Measurements from ENCODE around the gene PHLDA3.
"Not testable (repeated sequence)": the region's sequence is repeated elsewhere in the genome, so short reads cannot be mapped to it uniquely, and the experiment has no call there.

PHLDA3 gene

DNA sequence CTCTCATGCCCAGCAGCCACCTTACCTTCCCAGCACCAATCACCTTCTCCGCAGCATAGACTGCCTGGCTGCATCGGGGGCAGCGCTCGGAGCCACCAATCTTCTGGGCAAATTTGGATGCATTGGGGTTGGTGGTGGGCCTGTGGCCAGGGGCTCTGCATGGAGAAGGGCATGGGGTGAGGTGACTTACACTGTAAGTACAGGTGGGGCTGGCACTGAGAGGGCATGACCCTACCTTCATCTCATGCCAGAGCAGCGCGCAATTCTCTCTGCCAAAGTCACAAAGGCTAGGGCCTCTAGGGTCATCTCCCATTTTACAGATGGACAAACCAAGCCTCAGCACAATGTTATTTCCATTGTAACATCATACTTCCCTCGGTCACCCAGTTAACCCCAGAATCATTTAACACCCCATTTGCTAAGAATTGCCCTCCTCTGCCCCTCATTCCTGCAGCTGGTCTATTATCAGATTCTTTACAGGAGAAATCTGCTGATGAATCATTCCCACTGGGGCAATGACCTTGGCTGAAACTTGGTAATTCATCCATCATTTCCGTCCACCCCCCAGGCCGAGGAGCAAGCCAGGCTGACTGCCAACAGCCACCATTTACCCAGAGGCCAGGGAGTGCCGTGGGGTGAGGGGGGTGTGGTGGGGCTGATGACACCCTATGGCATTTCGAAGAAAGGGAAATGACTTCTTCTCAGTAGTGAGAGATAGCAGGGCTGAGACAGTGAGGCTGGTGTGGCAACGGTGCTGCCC, 20.0 kb upstream of the PHLDA3 start:
- peak in 13 of 56 donors; percentile 16 to 61 (median 36) for DNase-seq

DNA sequence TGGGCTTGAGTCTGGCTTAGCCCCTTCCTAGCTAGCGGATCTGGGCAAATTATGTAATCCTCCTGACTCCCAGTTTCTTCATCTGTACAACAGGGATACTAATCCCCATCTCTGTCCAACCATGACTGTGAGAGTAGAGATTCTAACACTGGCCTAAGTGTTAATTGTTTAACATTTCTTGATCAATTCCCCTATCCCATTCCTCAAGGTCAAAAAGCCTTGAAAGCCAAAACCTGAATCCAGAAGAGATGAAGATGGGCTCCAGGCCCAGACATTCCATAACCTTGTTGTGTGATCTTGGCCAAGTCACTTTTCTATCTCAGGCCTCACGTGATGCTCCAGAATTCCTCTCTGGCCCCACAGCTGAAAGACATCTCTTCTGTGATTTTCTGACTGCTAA, 18.8 kb upstream of the PHLDA3 start:
- DNase-seq: no peak

DNA sequence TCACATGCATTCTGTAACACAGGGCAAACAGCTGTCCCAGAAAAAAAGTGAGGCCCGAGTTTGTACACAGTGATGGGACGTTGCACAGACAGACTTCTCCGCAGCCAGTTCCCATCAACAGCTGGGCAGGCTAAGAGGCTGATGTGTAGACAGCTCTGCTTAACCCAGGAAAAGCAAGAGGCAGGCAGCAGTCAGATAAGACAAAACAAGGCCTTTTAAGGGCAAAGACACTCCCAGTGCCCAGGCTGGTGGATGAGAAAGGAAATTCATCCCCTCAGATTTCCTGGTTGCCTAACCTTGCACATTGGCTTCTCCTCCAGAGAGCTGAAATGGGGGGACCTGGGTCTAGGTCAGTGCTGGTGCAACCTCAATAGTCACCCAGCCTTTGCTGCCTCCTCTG, 17.2 kb upstream of the PHLDA3 start:
- DNase-seq: no peak

DNA sequence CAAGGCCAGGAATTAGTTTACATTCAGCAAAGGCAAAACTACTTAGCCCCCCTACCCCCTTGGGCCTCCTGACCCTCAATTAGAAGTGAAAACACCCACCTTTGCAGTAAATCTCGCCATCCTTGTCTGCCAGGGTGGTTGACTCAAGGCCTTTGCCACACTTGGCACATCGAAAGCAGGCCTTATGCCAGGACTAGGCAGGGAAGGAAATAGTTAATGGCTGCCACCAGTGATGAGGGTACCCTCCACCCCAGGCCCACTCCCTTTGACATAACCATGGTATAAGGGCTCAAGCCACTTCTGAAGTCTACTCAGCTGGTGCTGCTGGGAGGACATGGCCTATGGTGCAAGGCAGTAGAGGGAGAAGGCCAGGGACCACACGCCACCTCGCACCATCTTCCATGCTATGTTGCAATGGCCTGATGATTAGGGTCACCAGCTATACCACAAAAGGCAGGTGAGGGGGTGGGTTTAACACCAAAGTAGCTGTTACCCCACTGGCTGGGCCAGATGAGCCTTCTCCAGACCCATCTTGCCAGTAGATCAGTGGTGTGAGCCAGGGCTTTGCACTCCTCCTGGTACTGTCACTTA, 16.3 kb upstream of the PHLDA3 start:
- DNase-seq: no peak

DNA sequence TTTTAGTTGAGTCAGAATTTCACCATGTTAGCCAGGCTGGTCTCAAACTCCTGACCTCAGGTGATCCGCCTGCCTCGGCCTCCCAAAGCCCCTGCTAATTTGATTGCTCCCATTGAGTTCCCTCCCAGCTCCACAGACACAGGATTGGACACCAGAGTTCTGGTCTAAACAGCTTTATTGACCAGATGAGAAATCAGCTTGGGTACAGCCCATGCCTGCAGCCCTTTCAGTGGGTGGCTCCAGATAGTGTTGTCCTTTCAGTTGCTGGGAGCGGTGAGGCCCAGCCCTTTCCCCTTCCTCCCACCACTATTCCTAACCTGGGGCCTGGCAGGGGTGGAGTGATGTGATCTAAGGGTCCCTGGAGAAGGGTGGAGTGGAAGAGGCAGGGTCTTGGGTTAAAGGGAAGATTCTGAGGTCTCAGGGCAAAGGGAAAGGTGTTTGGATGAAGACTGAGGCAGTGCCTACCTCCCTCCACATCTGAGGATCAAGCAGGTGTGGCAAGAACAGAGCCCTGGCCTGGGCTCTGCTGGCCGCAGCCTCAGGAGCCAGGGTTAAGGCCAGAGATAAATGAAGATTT, 14.5 kb upstream of the PHLDA3 start:
- no peak for DNase-seq

DNA sequence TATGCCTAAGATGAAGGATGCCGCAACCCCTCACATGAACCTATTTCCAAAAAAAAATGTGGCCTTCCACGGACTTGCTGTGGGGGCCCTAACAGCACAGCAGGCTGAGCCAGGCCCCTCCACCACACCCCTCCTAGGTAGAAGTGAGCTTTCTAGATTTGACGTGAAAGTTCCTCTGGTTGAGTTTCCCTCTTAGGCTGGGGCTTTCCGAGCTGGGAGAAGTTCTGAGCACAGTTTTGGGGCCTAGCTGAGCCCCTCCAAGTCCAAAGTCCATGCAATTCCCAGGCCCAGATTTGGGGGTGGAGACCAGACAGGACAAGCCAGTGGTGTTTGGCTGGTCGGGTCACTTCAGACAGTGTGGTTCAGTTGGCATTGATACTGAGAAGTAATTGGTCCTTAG, 13.8 kb upstream of the PHLDA3 start:
- DNase-seq: no peak

DNA sequence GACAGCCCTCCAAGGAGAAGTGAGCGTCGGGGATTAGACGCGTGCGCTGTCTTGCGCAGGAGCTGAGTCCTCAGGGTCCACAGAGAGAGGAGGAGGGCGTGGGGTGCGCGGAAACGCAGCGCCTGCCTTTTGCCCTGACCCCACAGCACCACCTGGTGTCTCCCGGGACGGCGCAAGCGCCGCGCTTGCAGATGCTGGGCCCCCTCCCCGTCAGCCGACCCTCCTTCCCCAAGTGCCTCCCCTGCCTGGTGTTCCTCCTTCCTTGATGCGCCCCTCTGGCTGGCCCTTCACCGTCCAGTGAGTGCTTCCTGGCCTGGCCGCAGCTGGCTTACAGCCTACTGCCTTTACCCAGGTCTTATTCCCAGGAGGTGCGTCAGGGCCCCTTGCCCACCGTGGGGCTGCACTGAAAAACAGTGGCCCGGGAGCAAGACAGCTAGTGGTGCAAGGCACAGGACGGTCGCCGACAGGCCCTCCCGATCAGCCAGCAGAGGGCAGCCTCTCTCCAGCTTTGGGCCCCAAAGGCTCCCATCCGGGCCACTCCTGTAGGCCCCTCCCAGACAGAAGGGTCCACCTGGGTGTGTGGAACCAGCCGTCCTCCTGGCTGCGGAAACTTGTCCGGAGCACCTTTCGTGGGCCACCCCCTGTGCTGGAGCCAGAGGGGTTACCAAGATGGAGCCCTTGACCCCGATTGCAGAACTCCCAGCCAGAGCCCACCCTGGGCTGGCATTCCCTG, 12.9 kb upstream of the PHLDA3 start:
- DNase-seq: peak in 55 of 56 donors; percentile 38 to 90 (median 74)

DNA sequence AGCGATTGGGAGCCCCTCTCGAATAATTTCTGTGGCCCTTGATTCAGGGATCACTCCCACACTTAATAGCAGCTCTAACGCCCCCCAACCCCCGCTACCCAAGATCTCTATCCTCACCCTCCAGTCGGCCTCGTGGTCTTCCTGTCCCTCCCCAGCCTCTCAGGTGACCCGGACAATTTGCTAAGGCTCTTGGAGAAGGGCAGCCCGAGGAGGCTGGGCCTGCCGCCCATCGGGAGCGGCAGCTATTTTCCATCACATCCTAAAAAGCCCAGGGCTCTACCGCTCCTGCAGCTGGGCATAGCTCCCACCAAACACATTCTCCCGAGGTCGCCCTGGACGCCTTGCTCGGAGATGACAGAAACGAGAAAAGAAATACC, 12.0 kb upstream of the PHLDA3 start:
- DNase-seq: peak in 2 of 56 donors; percentile 39 to 52

DNA sequence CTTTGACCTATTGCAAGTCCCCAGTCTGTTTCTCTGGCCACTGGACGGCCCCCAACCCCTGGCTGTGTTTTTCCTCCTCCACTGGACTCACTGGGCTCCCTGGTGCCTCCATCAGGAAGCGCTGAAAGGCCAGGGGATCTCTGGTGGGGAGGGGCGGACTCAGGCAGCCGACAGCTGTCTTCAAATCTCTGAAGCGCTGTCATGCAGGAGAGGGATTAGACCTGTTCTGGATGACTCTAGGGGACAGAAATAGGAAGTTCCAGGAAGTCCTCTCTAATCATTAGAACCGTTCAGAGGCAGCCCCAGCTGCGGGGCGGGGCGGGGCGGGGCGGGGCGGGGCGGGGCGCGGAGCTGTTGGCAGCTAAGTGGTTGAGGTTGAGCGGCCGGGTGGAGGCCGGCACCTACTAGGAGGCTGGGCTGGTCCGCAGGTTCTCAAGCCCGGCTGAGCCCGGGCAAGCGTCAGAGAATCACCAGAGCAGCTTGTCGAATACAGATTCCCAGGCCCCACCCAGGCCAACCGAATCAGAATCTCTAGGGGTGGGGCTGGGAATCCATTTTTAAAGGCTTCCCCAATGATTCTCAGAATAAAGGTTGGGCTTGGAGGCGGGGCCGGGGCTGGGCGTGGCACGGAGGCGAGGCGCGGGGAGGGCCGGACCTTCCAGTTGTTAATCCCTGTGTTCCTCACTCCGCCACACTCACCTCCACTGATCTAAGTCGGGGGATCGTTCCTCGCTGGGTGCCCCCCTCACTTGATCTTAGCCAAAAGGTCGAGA, 11.4 kb upstream of the PHLDA3 start:
- DNase-seq: peak in 19 of 56 donors; percentile 21 to 73 (median 44)

DNA sequence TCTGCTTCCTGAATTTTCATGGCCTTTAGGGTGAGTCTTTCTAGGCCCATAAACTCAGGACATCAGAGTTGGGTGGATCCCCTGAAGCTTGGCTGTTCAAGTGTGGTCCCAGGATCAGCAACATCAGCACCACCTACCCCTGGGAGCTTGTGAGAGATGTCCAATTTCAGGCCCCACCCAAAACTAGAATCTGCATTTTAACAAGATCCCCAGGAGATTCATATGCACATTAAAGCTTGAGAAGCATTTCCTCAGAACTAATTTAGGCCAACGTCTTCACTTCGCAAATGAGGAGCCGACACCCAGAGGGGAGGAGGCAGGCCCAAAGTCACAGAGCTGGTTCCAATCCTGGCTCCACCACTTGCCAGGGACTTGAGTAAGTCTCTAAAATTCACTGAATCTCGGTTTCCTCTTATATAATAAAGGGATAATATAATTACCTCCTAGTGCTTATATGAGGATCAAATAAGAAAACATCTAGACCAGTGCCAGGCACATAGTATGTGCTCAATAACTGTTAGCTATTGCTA, 10.3 kb upstream of the PHLDA3 start:
- no peak for DNase-seq

DNA sequence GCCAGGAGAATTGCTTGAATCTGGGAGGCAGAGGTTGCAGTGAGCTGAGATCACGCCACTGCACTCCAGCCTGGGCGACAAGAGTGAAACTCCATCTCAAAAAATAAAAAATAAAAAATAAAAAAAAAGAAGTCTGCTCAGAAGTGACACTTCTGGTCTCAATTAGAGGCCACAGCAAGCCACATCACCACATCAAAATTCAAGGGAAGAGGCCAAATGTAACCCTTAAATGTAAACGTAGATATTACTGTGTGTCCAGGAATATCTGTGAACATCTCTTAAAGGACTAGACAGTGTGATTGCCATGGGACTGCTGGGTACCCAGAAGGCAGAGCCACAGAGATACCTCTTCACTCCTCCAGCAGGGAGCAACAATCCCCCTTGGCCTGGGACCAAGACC, 9.7 kb upstream of the PHLDA3 start:
- not testable (repeated sequence) for DNase-seq

DNA sequence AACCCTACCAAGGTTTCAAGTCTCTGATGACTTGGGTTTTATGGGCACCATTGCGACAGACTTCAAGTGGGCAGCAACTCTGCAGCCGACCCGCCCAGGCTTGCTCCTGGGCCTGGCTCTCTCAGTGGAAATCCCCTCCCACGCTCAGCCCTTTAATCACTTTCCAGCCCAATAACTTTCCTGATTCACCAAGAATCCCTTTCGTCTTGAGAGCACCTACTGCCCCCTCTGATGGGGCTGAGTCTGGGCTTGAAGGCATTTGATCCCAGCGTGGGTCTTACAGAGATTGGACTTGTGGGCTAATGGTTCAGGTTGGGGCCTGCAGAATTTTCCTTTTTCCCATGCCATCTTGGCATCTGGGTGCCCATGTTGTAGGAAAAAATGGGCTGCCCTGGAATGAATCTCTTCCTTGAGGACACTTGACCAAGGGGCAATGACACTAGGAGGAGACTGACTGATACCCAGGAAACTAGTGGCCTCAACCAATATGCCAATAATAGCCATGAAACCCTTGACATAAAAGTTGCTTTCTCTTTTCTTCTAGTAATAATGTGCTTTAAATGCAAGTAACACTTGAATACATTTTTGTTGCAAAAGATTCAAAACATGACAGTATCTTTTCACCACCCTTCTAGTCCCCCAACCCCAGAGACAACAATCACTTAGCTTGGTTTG, 7.8 kb upstream of the PHLDA3 start:
- DNase-seq: no peak

DNA sequence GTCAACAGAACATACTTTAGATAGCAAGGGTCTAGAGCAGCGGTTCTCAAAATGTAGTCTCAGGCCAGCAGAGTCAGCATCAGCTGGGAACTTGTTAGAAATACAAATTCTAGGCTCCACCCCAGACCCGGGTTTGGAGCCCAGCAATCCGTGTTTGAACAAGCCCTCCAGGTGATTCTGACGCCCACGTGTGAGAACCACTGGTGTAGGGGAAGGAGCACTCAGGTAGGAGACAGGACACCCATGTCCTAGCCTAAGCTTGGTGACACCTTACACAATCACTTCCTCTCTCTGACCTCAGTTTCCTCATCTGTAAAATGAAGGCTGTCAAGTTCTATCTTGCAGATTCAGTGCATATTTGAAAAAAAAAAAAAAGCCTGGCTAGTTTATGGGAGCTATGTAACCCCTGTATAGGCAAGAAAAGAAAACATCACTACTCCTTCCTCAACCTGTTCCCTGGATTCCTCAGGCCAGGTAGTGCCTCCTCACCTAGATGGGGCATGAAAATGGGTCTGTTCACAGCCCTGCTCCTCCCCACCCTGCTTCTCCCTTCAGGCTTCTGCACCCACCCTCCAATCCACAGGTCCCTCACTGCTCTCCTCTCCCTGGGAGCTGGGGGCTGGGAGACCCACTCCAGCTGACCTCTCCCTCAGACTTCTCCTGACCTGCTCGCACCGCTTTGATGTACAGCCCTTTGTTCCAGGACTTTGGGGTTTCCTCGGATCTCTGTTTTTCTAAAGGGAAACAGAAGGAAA, 7.1 kb upstream of the PHLDA3 start:
- no peak for DNase-seq

DNA sequence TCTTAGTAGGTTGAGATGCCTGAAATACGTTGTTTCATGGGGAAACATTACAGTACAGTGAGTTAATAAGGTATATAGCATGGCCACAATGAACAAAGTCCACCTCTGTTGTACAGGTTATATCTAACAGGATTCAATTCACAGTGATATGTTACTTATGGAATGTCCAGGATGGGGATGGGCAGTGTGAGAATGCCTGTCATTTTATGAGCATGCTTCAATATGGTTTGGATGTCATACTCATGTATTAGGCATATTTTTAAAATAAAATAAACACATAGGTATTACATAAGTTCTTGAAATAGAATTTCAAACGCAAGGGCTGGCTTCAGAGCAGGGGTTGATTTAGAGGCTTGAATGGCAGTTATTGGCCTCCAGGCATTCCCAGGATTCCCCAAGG, 6.1 kb upstream of the PHLDA3 start:
- no peak for DNase-seq

DNA sequence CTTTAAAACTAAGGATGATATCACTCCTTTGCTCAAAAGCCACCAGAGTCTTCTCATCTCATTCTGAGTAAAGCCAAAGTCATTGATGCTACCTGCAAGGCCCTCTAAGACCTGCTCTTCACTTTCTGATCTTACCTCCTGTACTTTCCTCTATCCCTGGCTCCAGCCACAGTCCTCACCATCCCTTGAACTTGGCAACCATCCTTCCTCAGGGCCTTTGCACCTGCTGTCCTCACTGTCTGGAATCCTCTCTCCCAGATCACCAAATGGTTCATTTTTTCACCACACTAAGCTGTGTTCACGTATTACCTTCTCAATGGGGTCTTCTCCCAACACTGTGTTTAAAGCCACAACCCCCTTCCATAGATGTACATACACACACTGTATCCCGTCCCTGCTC, 4.3 kb upstream of the PHLDA3 start:
- no peak for DNase-seq

DNA sequence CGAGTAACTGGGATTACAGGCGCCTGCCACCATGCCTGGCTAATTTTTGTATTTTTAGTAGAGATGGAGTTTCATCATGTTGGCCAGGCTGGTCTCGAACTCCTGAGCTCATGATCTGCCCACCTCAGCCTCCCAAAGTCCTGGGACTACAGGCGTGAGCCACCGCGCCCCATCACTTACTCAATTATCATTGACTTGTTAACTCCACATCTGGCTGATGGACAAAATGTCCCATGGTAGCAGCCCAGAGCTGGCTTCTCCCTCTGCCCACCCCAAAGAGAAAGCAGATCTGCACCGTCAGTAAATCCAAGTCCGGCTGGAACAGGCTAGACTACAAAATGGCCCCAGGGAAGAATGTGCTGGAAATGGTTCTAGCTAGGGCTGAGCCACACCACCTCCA, 3.3 kb upstream of the PHLDA3 start:
- not testable (repeated sequence) for DNase-seq

DNA sequence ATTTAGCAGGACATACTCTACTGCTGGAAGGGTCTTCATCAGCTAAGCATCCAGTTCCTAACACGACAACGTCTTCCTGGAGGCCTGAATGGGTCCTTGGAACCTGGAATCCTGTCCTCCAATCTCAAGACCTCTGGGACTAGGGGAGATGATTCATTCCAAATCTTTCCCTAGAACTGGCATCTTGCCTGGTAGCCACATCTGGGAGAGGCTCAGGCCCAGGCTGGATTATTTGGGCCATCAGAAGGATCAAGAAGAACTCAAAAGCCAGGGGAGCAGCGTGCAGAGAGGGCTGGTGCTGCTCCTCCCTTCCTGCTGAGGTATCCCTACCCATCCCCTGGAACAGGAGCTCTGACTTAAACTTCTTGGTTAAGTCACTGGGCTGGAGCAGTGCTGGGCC, 2.8 kb upstream of the PHLDA3 start:
- no peak for DNase-seq

DNA sequence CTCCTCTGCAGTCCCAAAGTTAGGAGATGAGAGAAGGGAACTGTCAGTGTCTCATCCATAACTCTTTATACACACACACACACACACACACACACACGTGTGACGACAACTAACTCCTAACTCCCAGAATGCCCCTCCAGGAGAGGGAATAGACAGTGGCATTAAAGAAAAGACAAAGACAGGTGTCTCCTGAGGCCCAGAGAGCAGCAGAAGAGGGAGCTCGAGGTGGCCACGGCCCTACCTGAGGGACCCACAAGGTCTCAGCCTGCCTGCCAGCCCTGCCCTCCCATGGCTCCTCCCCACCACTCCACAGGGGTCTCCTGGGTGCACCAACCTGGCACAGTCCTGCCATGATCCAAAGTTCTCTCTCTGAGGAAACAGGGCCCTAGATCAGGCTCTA, 1.6 kb upstream of the PHLDA3 start:
- DNase-seq: no peak

DNA sequence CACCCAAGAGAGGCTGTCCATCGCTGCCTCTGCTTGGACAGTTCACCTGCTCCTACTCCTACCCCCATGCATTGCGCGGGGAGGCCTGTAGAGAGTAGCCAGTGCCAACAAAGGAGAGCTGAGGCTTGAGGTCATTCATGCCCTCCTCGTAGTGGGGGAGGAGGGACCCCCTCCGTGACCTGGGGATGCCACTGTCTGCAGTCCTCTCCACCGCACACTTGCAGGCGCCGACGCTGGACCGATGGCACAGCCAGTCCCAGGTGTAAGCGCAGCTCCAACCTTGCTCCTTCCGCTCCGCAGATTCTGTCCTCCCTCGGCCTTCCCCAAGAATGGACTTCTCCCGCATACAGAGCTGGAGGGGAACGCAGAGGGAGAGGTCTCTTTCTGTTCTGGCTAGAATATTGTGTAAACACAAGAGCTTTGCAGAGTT, 672 bp upstream of the PHLDA3 start:
- DNase-seq: no peak

DNA sequence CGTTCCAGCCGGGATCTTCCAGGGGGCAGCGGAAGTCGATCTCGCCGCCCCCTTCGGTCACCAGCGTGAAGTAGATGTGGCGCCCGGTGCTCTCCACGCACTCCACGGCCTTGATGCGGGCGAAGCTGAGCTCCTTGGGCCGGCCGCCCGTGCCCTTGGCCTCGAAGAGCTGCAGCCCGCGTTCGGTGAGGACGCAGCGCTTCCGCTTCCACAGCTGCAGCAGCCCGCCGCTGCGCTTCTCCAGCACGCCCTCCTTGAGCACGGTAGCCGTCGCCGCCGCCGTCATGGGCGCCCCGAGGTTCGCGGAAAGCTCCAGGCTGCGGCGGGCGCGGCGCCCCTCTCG, 516 bp downstream of the PHLDA3 start:
- DNase-seq: peak in 15 of 56 donors; percentile 10 to 67 (median 51)
